IPS DF 6.9 (cell line): ENCODE measurements around the gene BMAL1.

Experiments used
- DNase-seq: peaks from one replicate; pipeline ENCODE4 v3.0.0-alpha.2; 2013; ENCODE audit warnings: low read depth, low spot score
- H3K27ac ChIP-seq: one replicate; pipeline ENCODE4 v1.5.1; 2013; ENCODE audit warnings: low read length, control low read depth
- H3K27me3 ChIP-seq: 2 replicates; pipeline ENCODE4 v1.6.1; 2013; ENCODE audit warnings: mild to moderate bottlenecking, low read length; ENCODE audit not compliant: control insufficient read depth, insufficient read depth
- H3K36me3 ChIP-seq: 2 replicates; pipeline ENCODE4 v1.6.1; 2013; ENCODE audit warnings: low read length; ENCODE audit not compliant: control insufficient read depth, insufficient read depth
- H3K4me1 ChIP-seq: 2 replicates; pipeline ENCODE4 v1.6.1; 2013; ENCODE audit warnings: low read length; ENCODE audit not compliant: control insufficient read depth, insufficient read depth
- H3K4me3 ChIP-seq: 2 replicates; pipeline ENCODE4 v1.5.1; 2013; ENCODE audit warnings: mild to moderate bottlenecking, low read length
- H3K9me3 ChIP-seq: 2 replicates; pipeline ENCODE4 v1.6.1; 2013; ENCODE audit warnings: low read length, inconsistent platforms; ENCODE audit not compliant: control insufficient read depth, insufficient read depth
- WGBS: extraction: QIAGEN DNeasy Blood & Tissue Kit; methylation state at CpG from one replicate; pipeline ENCODE4 v1.1.7; 2013; ENCODE audit warnings: mixed read lengths, missing lambda C conversion rate; ENCODE audit not compliant: insufficient read length, insufficient coverage; 5-methylcytosine and 5-hydroxymethylcytosine counted together

The BMAL1 gene

GRCh38 chr11:13280092-13280722, 2.6 kb downstream of the BMAL1 start:
- H3K4me1 ChIP-seq = peaks cover 1% of the 10 kb centered on the region
- no peak overlapping the region for H3K4me3 ChIP-seq
- H3K36me3 ChIP-seq = no peaks in the 10 kb centered on the region
- H3K27ac ChIP-seq = no peak overlapping the region
- peaks cover 15% of the 10 kb centered on the region; the same call in 1 of the 2 replicates for H3K27me3 ChIP-seq
- no peak for DNase-seq
- H3K9me3 ChIP-seq = no peaks in the 10 kb centered on the region
- WGBS = no CpG with 5 or more reads among the region's 3 CpGs

- H3K27me3 ChIP-seq = peaks cover 11% of the 10 kb centered on the region; the same call in 1 of the 2 replicates
- no peaks in the 10 kb centered on the region for H3K36me3 ChIP-seq
- no CpG with 5 or more reads among the region's 3 CpGs for WGBS
- H3K4me1 ChIP-seq = peaks cover 1% of the 10 kb centered on the region
- H3K4me3 ChIP-seq = no peak overlapping the region
- H3K27ac ChIP-seq = no peak overlapping the region
- DNase-seq = no peak
- no peaks in the 10 kb centered on the region for H3K9me3 ChIP-seq
Observed at GRCh38 chr11:13280777-13281176, 3.2 kb downstream of the BMAL1 start.

- no peaks in the 10 kb centered on the region for H3K9me3 ChIP-seq
- no peak for DNase-seq
- no peaks in the 10 kb centered on the region for H3K36me3 ChIP-seq
- no peak overlapping the region for H3K27ac ChIP-seq
- H3K4me3 ChIP-seq = no peak overlapping the region
- H3K27me3 ChIP-seq = peaks cover 7% of the 10 kb centered on the region; the same call in 1 of the 2 replicates
- no CpG with 5 or more reads among the region's 4 CpGs for WGBS
- peaks cover 1% of the 10 kb centered on the region; the same call in 1 of the 2 replicates for H3K4me1 ChIP-seq
Observed at GRCh38 chr11:13283636-13284035, 6.0 kb downstream of the BMAL1 start.

- H3K9me3 ChIP-seq = no peaks in the 10 kb centered on the region
- H3K4me1 ChIP-seq = no peaks in the 10 kb centered on the region
- DNase-seq = no peak
- H3K27me3 ChIP-seq = no peaks in the 10 kb centered on the region
- WGBS = no CpG with 5 or more reads among the region's 11 CpGs
- H3K27ac ChIP-seq = no peak overlapping the region
- H3K36me3 ChIP-seq = no peaks in the 10 kb centered on the region
- no peak overlapping the region for H3K4me3 ChIP-seq
Observed at GRCh38 chr11:13284776-13285588, 7.4 kb downstream of the BMAL1 start.

- H3K4me3 ChIP-seq = no peak overlapping the region
- no peak for DNase-seq
- no peak overlapping the region for H3K27ac ChIP-seq
- no CpG with 5 or more reads among the region's 2 CpGs for WGBS
- no peaks in the 10 kb centered on the region for H3K27me3 ChIP-seq
- no peaks in the 10 kb centered on the region for H3K36me3 ChIP-seq
- H3K4me1 ChIP-seq = no peaks in the 10 kb centered on the region
- H3K9me3 ChIP-seq = no peaks in the 10 kb centered on the region
Observed at GRCh38 chr11:13286279-13286821, 8.8 kb downstream of the BMAL1 start.

- H3K9me3 ChIP-seq = no peaks in the 10 kb centered on the region
- no peak for DNase-seq
- no peaks in the 10 kb centered on the region for H3K27me3 ChIP-seq
- H3K36me3 ChIP-seq = no peaks in the 10 kb centered on the region
- no CpG with 5 or more reads among the region's 3 CpGs for WGBS
- no peak overlapping the region for H3K4me3 ChIP-seq
- no peak overlapping the region for H3K27ac ChIP-seq
- no peaks in the 10 kb centered on the region for H3K4me1 ChIP-seq
Observed at GRCh38 chr11:13287036-13287435, 9.4 kb downstream of the BMAL1 start.

- no peak for DNase-seq
- Histone ChIP-seq H3K4me3 (no peak overlapping the region), H3K4me1 (no peaks in the 10 kb centered on the region), H3K9me3 (no peaks in the 10 kb centered on the region), H3K27me3 (no peaks in the 10 kb centered on the region), H3K27ac (no peak overlapping the region), H3K36me3 (no peaks in the 10 kb centered on the region)
- WGBS = no CpG with 5 or more reads among the region's 1 CpG
Observed at GRCh38 chr11:13287681-13288080, 10.1 kb downstream of the BMAL1 start.

GRCh38 chr11:13288375-13289029, 10.9 kb downstream of the BMAL1 start:
- DNase-seq = no peak
- no peaks in the 10 kb centered on the region for H3K4me1 ChIP-seq
- no CpG with 5 or more reads among the region's 3 CpGs for WGBS

GRCh38 chr11:13289081-13289480, 11.5 kb downstream of the BMAL1 start:
- no CpG with 5 or more reads among the region's 1 CpG for WGBS
- H3K27ac ChIP-seq = no peak overlapping the region

More at GRCh38 chr11:13288375-13289029, 10.9 kb downstream of the BMAL1 start:
- Histone ChIP-seq H3K36me3 (no peaks in the 10 kb centered on the region), H3K9me3 (no peaks in the 10 kb centered on the region), H3K27ac (no peak overlapping the region), H3K4me3 (no peak overlapping the region), H3K27me3 (no peaks in the 10 kb centered on the region)

GRCh38 chr11:13290221-13290980, 12.8 kb downstream of the BMAL1 start:
- DNase-seq = no peak
- Histone ChIP-seq H3K27ac (no peak overlapping the region), H3K4me3 (no peak overlapping the region), H3K27me3 (no peaks in the 10 kb centered on the region), H3K4me1 (no peaks in the 10 kb centered on the region), H3K36me3 (no peaks in the 10 kb centered on the region), H3K9me3 (no peaks in the 10 kb centered on the region)
- no CpG with 5 or more reads among the region's 5 CpGs for WGBS

More at GRCh38 chr11:13289081-13289480, 11.5 kb downstream of the BMAL1 start:
- Histone ChIP-seq H3K4me1 (no peaks in the 10 kb centered on the region), H3K27me3 (no peaks in the 10 kb centered on the region), H3K9me3 (no peaks in the 10 kb centered on the region), H3K4me3 (no peak overlapping the region), H3K36me3 (no peaks in the 10 kb centered on the region)
- no peak for DNase-seq
